HEK293T (cell line): Measurements from ENCODE around the gene MTOR.

Source experiments
- BHLHE40 ChIP-seq: fragments of 450-650 bp; IDR thresholded peaks from 2 replicates; pipeline ENCODE4 v1.6.1; 2016; ENCODE audit warnings: mild to moderate bottlenecking, moderate library complexity, borderline replicate concordance
- ELF4 ChIP-seq: fragments of 450-650 bp; IDR thresholded peaks from 2 replicates; pipeline ENCODE4 v1.6.1; 2017; ENCODE audit warnings: antibody characterized with exemption
- FOXM1 ChIP-seq: fragments of 450-650 bp; IDR thresholded peaks from 2 replicates; pipeline ENCODE4 v1.6.1; 2017; ENCODE audit warnings: mild to moderate bottlenecking, borderline replicate concordance
- HDGF ChIP-seq: fragments of 450-650 bp; IDR thresholded peaks from 2 replicates; pipeline ENCODE4 v1.6.1; 2017; ENCODE audit warnings: antibody characterized with exemption, borderline replicate concordance
- NFRKB ChIP-seq: fragments of 450-650 bp; IDR thresholded peaks from 2 replicates; pipeline ENCODE4 v1.6.1; 2016; ENCODE audit warnings: mild to moderate bottlenecking, moderate library complexity
- SP1 ChIP-seq: fragments of 450-650 bp; IDR thresholded peaks from 2 replicates; pipeline ENCODE4 v1.6.1; 2017
- SUZ12 ChIP-seq: fragments of 450-650 bp; IDR thresholded peaks from 2 replicates; pipeline ENCODE4 v1.6.1; 2016; ENCODE audit warnings: mild to moderate bottlenecking

GRCh38 chr1:11080931-11081330 lies 181.4 kb downstream of the MTOR start:
- TF ChIP-seq HDGF, result no peak
- no peak for TF ChIP-seq SP1
- no peak for TF ChIP-seq ELF4
- no peak for TF ChIP-seq FOXM1
- no peak for TF ChIP-seq SUZ12
- TF ChIP-seq NFRKB, result no peak
- TF ChIP-seq BHLHE40, result no peak
